Measurements from ENCODE around the gene XRCC5. TPM values are rescaled to one million over a fixed set of nuclear protein-coding genes. Genes with fewer than 3 reads are reported as not detected.

XRCC5 gene
- total RNA-seq, 1 experiment from 2014 or later: 424 TPM

GRCh38 chr2:216161967-216162366 lies 52.8 kb downstream of the XRCC5 start:
- ChIA-PET RAD21 (ENCODE audit: low non-redundant PET in 1 of 2, low total read pairs in 2 of 2, uncharacterized antibody in 2 of 2, unreplicated experiment in 2 of 2) (no interaction called here), POLR2A (no interaction called here), CTCF (interaction anchor here (0.7 kb wide), 1 partner anchor 1041 kb away, joined by 3 read pairs; no protein-coding TSS in a partner anchor)
- Histone ChIP-seq H3K79me2 (ENCODE audit: insufficient read depth, low read length) (peaks cover 82% of the 10 kb centered on the region), H3K4me3 (replicated peaks in 1 of 2; ENCODE audit: low read depth in 1 of 2, low read length in 2 of 2) (no peak overlapping the region), H2AFZ (ENCODE audit: low read depth, low read length, poor library complexity, severe bottlenecking) (no peak overlapping the region), H3K9me2 (ENCODE audit: insufficient read depth) (no peaks in the 10 kb centered on the region), H3K9me3 (ENCODE audit: control insufficient read depth in 1 of 2, insufficient read depth in 1 of 2, low read depth in 1 of 2, low read length in 2 of 2) (no peaks in the 10 kb centered on the region), H3K27ac (ENCODE audit: low read depth, low read length) (no peak overlapping the region), H3K4me2 (ENCODE audit: low read length) (no peak overlapping the region), H3K9ac (ENCODE audit: low read length) (no peak overlapping the region), H3K4me1 (ENCODE audit: control insufficient read depth in 1 of 2, insufficient read depth in 2 of 2, low read length in 2 of 2) (no peaks in the 10 kb centered on the region), H4K20me1 (ENCODE audit: insufficient read depth) (peaks cover 6% of the 10 kb centered on the region; the same call in 1 of the 2 replicates), H3K27me3 (ENCODE audit: insufficient read depth, low read length) (no peaks in the 10 kb centered on the region), H3K36me3 (ENCODE audit: control insufficient read depth in 1 of 2, insufficient read depth in 2 of 2, low read length in 2 of 2) (peaks cover 48 to 68% of the 10 kb centered on the region in 2 experiments)
- BruUV-seq (replicated peaks): no TSS peak
- ATAC-seq: no peak
- TF ChIP-seq ZNF274 (IDR thresholded peaks at IDR 0.05; ENCODE audit: low read depth, low read length) (no peak), SRF (IDR thresholded peaks at IDR 0.05; ENCODE audit: low read depth) (no peak), FOSL1 (IDR thresholded peaks at IDR 0.05; ENCODE audit: low read depth) (no peak), EZH2phosphoT487 (IDR thresholded peaks at IDR 0.05; ENCODE audit: borderline replicate concordance) (no peak), POLR2AphosphoS5 (IDR thresholded peaks at IDR 0.05; ENCODE audit: low read depth, low read length) (no peak), SIN3A (IDR thresholded peaks at IDR 0.05; ENCODE audit: low read depth) (no peak), SP1 (IDR thresholded peaks at IDR 0.05; ENCODE audit: low read depth) (no peak), CBX3 (IDR thresholded peaks at IDR 0.05; ENCODE audit: low read depth) (no peak), POLR2A (IDR thresholded peaks at IDR 0.05; ENCODE audit: borderline replicate concordance, extremely low read depth, insufficient read depth, insufficient read length) (no peak), ZBTB33 (IDR thresholded peaks at IDR 0.05; ENCODE audit: extremely low read depth, insufficient replicate concordance, low read length) (no peak), JUND (IDR thresholded peaks at IDR 0.05) (no peak), YY1 (IDR thresholded peaks at IDR 0.05; ENCODE audit: extremely low read depth, insufficient replicate concordance, low read depth, low read length) (no peak), ATF3 (IDR thresholded peaks at IDR 0.05) (no peak)
- TF ChIP-seq, protein P1, sequence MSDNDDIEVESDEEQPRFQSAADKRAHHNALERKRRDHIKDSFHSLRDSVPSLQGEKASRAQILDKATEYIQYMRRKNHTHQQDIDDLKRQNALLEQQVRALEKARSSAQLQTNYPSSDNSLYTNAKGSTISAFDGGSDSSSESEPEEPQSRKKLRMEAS (IDR thresholded peaks at IDR 0.05): no peak
- TF ChIP-seq, protein P2, sequence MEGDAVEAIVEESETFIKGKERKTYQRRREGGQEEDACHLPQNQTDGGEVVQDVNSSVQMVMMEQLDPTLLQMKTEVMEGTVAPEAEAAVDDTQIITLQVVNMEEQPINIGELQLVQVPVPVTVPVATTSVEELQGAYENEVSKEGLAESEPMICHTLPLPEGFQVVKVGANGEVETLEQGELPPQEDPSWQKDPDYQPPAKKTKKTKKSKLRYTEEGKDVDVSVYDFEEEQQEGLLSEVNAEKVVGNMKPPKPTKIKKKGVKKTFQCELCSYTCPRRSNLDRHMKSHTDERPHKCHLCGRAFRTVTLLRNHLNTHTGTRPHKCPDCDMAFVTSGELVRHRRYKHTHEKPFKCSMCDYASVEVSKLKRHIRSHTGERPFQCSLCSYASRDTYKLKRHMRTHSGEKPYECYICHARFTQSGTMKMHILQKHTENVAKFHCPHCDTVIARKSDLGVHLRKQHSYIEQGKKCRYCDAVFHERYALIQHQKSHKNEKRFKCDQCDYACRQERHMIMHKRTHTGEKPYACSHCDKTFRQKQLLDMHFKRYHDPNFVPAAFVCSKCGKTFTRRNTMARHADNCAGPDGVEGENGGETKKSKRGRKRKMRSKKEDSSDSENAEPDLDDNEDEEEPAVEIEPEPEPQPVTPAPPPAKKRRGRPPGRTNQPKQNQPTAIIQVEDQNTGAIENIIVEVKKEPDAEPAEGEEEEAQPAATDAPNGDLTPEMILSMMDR (IDR thresholded peaks at IDR 0.05 in 2 of 3, conservative IDR thresholded peaks at IDR 0.05 in 1 of 3; ENCODE audit: borderline replicate concordance in 1 of 3, insufficient read depth in 1 of 3, low read depth in 2 of 3, low read length in 2 of 3): no peak
- intact Hi-C loops (cut with micrococcal nuclease): no loop called here
- no peak for DNase-seq (ENCODE audit: low read depth, low spot score)

All from HCT116 (cell line).